Stimulated activated CD8-positive, alpha-beta memory T cell treated with anti-CD3 and anti-CD28 coated beads, Interleukin-15, amount 100 ng/mL, for 1 hour (primary cell): ENCODE results near the gene UBE4B.

Experiments used
- DNase-seq: peaks from one replicate; pipeline ENCODE4 v3.0.0-alpha.2; 2020; ENCODE audit warnings: low read depth

The UBE4B gene

GRCh38 chr1:10117132-10117531 lies 84.4 kb downstream of the UBE4B start:
- DNase-seq = no peak

DNA sequence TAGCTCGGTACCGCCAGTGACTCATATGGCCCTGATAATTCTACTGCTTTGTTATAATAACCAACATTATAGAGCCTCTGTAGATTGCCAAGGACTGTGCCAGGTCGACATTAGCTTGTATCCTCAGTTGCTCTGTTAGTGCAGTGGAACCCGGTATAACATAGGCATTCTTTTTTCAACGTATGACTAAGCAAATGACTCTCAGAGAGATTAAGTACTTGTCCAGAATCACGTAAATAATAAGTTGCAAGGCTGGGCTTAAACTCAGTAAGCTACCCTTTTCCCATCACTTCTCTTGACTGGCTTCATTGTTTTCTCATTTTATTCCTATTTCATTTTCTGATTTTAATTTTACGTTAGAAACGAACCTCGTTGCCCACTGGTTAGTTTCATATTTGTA lies 85.1 kb downstream of the UBE4B start:
- no peak for DNase-seq

DNA sequence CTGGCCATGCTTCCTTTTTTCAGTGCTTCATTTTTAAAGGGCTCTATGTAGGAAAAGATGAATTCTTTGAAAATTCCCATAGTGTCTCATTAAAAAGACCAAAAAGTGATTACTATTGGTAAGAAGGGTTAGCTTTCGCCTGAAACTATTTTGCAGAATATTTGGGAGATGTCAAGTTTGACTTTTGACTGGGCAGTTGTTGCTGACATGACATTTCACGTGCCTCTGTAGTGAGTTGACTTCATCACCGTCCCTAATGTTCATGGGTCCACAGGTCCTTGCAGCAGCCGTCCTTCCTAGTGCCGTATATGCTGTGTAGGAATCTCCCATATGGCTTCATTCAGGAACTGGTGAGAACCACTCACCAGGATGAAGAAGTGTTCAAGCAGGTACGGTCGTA lies 88.9 kb downstream of the UBE4B start:
- no peak for DNase-seq

DNA sequence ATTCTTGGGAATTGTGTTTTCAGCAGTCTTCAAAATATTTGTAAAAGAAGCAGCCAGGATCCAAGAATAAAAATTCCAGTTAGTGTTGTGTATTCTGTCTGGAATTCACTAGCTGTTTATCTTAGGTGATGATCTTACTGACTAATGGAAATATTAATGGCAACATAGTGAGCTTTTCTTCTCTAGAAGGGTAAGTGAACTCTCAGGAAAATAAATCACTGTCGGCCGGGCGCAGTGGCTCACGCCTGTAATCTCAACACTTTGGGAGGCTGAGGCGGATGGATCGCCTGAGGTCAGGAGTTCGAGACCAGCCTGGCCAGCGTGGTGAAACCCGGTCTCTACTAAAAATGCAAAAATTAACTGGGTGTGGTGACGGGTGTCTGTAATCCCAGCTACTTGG lies 90.2 kb downstream of the UBE4B start:
- no peak for DNase-seq

DNA sequence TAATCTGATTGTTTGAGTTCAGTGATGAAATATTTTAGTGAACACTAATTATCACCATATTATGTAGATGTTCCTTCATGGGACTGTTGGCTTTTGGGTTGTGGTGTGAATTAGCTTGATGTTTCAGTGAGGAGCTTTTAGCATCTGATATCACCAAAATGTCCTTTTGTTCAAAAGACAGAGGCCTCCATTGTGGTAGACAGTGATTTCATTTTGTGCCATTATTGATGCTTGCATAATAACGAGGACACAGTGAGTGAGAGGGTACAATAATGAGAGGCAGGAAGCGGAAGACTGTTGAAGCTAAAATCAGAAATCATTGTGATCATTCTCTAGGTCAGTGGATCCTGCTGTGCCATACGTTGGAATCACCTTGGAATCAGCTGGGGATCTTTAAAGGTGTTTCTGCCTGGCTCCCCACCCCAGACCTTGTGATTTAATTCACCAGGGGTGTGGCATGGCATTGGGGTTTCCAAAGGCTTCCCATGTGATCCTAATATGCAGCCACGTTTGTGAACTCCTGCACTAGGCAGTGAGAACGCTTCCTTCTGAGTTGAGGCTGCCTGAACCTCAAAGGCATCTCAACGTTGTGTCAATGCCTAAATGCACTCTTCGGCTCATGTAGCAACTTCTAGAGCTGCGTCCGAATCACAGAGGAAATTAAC lies 95.5 kb downstream of the UBE4B start:
- no peak for DNase-seq

- DNase-seq = no peak
Measured at GRCh38 chr1:10132316-10132715, 99.6 kb downstream of the UBE4B start.

DNA sequence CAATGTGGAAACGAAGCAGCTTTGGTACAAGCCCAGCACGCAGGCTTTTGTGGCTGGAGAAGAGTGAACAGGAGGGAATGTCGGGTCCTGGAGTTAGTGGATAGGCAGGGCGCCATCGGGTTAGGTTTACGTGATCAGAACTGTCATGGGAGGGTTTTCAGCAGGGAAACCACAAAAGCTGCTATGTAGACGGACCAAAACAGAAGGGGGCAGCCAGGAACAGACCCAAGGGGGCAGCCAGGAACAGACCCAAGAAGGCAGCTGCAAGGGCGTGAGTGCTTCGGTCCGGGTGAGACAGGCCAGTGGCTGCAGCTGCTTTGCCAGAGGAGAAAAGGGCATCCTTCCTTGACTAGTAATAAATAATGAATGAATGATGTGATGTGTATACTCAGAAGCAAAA lies 100.1 kb downstream of the UBE4B start:
- no peak for DNase-seq

- no peak for DNase-seq
Measured at GRCh38 chr1:10140981-10141380, 108.2 kb downstream of the UBE4B start.

GRCh38 chr1:10143961-10144485 lies 111.3 kb downstream of the UBE4B start:
- DNase-seq = no peak

- no peak for DNase-seq
Measured at GRCh38 chr1:10146391-10146790, 113.6 kb downstream of the UBE4B start.

- no peak for DNase-seq
Measured at GRCh38 chr1:10149231-10149630, 116.5 kb downstream of the UBE4B start.

DNA sequence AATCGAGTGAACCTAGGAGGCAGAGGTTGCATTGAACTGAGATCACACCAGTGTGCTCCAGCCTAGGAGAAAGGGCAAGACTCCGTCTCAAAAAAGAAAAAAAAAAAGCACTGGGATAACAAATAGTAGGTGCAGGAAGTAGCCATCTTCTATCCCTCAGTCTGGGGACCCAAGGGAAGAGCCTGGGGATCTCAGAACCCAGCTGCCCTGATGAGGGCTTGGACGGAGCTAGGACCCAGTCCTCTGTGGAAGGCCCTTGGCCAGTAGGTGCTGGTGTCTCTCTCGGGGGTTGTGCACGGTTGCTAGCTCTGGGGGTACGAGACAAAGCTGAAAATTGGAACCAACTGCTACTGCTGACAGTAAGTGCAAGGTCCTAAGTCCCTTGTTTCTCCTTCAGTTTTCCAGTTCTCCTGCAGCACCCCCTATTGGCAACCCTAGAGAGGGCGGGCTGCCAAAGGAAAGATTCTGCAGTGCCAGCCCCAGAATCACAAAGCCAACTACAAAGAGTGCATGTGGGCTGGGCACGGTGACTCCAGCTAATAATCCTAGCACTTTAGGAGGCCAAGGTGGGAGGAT lies 120.0 kb downstream of the UBE4B start:
- no peak for DNase-seq

DNA sequence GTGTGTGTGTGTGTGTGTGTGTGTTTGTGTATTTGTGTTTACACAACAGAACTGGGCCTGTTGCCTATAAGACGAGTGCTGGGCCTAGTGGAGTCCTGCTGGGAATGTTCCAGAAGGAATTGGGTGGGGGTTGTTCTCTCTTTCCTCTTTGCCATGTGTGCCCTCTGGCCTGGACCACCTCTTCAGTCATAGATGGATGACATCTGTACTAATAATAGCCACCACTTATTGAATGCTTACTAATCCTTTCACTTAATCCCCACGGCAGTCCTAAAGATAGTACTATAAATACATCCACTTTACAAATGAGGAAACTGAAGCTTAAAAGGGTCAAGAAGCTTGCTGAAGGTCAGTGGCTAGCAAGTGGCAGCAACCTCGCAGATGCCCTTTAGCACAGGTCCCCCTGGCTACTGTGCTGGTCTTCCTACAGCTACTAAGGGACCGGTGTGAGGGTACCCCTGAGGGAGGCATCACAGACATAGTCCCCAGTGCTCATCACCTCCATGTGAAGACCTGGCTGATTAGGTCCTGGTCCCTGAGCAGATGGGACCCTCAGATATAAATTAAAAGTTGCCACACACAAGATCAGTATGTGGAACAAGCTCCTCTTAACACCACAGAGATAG lies 122.4 kb downstream of the UBE4B start:
- DNase-seq = no peak

- no peak for DNase-seq
Measured at GRCh38 chr1:10160173-10160572, 127.4 kb downstream of the UBE4B start.

GRCh38 chr1:10160907-10161490 lies 128.2 kb downstream of the UBE4B start:
- DNase-seq = no peak

GRCh38 chr1:10161541-10162290 lies 129.0 kb downstream of the UBE4B start:
- DNase-seq = no peak

DNA sequence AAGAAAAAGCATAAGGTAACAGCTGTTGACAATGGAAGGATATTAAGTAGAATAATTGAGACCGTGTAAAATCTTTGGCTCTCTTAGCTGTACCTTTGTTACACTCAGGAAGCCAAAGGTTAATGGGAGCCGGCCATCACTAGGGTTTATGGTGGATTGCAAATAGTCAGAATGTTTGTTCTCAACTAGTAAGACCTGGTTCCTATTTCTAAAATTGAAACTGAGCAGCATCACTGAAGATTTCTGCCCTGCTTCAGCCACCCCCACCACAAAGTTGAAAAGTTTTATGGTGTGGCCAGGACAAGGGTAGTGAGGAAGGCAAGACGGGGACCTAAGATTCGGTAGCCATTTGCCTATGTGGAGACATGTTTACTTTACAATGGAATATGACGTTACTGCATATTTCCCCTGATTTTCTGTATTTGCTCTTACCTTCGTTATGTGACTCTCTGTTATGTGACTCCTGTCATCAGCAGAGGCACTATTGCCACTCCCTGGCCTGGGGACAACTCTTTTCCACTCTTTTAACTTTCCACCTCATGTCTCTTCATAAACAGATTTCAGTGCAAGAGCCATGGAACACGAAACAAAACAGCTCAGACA lies 136.3 kb downstream of the UBE4B start:
- DNase-seq = no peak

DNA sequence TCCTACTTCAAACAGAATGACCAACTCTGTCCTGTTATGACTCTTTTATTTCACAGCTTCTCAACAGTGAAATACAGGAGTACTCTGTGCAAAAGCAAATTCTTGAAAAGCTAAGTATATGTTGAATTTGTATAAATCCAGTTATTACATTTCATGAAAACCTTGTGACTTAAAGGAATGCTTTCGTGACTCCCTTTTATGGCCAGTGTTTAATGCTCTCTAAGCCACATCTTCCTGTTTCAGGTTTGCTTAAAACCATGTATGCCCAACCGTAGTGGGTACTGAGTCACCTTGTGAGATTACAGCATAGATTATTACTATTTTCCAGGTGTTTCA lies 137.4 kb downstream of the UBE4B start:
- DNase-seq = no peak

DNA sequence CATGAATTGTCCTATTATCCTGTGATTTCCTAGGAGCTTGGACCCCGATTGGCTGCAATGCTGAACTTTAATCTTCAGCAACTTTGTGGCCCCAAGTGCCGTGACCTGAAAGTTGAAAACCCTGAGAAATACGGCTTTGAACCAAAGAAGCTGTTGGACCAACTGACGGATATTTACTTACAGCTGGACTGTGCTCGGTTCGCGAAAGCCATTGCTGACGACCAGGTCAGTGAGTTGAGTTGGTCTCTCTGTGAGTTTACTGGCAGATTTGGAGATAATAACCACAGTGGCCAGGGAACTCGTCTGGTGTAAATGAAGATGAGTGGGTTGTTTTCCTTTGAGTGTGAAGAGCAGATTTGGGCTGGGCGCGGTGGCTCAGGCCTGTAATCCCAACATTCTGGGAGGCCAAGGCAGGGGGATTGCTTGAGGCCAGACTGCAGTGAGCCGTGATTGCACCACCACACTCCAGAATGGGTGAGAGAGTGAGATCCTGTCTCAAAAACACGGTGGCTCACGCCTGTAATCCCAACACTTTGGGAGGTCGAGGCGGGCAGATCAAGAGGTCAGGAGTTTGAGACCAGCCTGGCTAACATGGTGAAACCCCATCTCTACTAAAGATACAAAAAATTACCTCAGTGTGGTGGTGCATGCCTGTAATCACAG lies 138.5 kb downstream of the UBE4B start:
- no peak for DNase-seq

GRCh38 chr1:10171995-10172669 lies 139.4 kb downstream of the UBE4B start:
- DNase-seq = no peak

GRCh38 chr1:10173582-10173981 lies 140.8 kb downstream of the UBE4B start:
- DNase-seq = no peak
